Liver (tissue), 9 donors: ENCODE results near the gene UBE2K. TPM values are rescaled to one million over a fixed set of nuclear protein-coding genes. Genes with fewer than 3 reads are reported as not detected.

Experiments
- DNase-seq: peaks from one replicate; pipeline ENCODE4 v3.0.0-alpha.2; 2017; ENCODE audit warnings: low spot score
- H3K27ac ChIP-seq, 2 donors: one replicate each; pipeline ENCODE4 v1.7.0; 2013; ENCODE audit warnings: inconsistent platforms in 2 of 2, low read length in 2 of 2, control low read depth in 1 of 2, low read depth in 1 of 2, mild to moderate bottlenecking in 1 of 2
- H3K27me3 ChIP-seq, 4 donors: one replicate each; pipeline versions ENCODE4 v1.6.1 to v1.7.0; 2013; ENCODE audit warnings: low read length in 3 of 4, inconsistent platforms in 1 of 4, mild to moderate bottlenecking in 1 of 4, moderate library complexity in 1 of 4; ENCODE audit not compliant: control insufficient read depth in 4 of 4, insufficient read depth in 4 of 4
- H3K36me3 ChIP-seq, 4 donors: one replicate each; pipeline versions ENCODE4 v1.6.1 to v1.7.0; 2013; ENCODE audit warnings: low read length in 3 of 4, mild to moderate bottlenecking in 3 of 4, low read depth in 1 of 4, moderate library complexity in 1 of 4; ENCODE audit not compliant: control insufficient read depth in 4 of 4, insufficient read depth in 3 of 4
- H3K4me1 ChIP-seq, 4 donors: one replicate each; pipeline versions ENCODE4 v1.6.1 to v1.7.0; 2013; ENCODE audit warnings: low read length in 3 of 4, mild to moderate bottlenecking in 3 of 4, moderate library complexity in 1 of 4; ENCODE audit not compliant: control insufficient read depth in 4 of 4, insufficient read depth in 4 of 4
- H3K4me3 ChIP-seq, 3 donors: one replicate each; pipeline versions ENCODE4 v1.6.1 to v1.7.0; 2013; ENCODE audit warnings: low read length in 3 of 3, control low read depth in 1 of 3, low read depth in 1 of 3, mild to moderate bottlenecking in 1 of 3
- H3K9ac ChIP-seq, 2 donors: one replicate each; pipeline ENCODE4 v1.7.0; 2013; ENCODE audit warnings: low read length in 2 of 2, mild to moderate bottlenecking in 2 of 2, moderate library complexity in 2 of 2, control low read depth in 1 of 2, low read depth in 1 of 2
- H3K9me3 ChIP-seq, 4 donors: one replicate each; pipeline versions ENCODE4 v1.6.1 to v1.7.0; 2013; ENCODE audit warnings: low read length in 3 of 4; ENCODE audit not compliant: control insufficient read depth in 4 of 4
- CTCF ChIP-seq: fragments of 150-350 bp; IDR thresholded peaks from 2 replicates; pipeline ENCODE4 v1.5.1; 2017; ENCODE audit warnings: improper control_type of control experiment, low read depth, low read length; ENCODE audit not compliant: missing input control
- EGR1 ChIP-seq, 2 donors: IDR thresholded peaks; 2 replicates each; pipeline ENCODE4 v1.6.1; 2016 to 2018; ENCODE audit warnings: antibody characterized with exemption in 2 of 2, low read depth in 2 of 2
- FOXA1 ChIP-seq: IDR thresholded peaks from 2 replicates; pipeline ENCODE4 v1.6.1; 2016; ENCODE audit warnings: antibody characterized with exemption
- FOXA2 ChIP-seq: IDR thresholded peaks from 2 replicates; pipeline ENCODE4 v1.6.1; 2016; ENCODE audit warnings: antibody characterized with exemption
- HNF4A ChIP-seq, 2 donors: conservative IDR thresholded peaks; 2 replicates each; pipeline ENCODE4 v1.6.1; 2016; ENCODE audit warnings: antibody characterized with exemption in 2 of 2, mild to moderate bottlenecking in 2 of 2
- HNF4G ChIP-seq: IDR thresholded peaks from 2 replicates; pipeline ENCODE4 v1.6.1; 2016; ENCODE audit warnings: antibody characterized with exemption
- MAX ChIP-seq: IDR thresholded peaks from 2 replicates; pipeline ENCODE4 v1.6.1; 2016; ENCODE audit warnings: antibody characterized with exemption
- NR2F2 ChIP-seq: IDR thresholded peaks from 2 replicates; pipeline ENCODE4 v1.6.1; 2016; ENCODE audit warnings: antibody characterized with exemption
- RAD21 ChIP-seq, 2 donors: IDR thresholded peaks; 2 replicates each; pipeline ENCODE4 v1.6.1; 2016; ENCODE audit warnings: antibody characterized with exemption in 2 of 2, mild to moderate bottlenecking in 2 of 2
- REST ChIP-seq: IDR thresholded peaks from 2 replicates; pipeline ENCODE4 v1.6.1; 2016; ENCODE audit warnings: antibody characterized with exemption, mild to moderate bottlenecking
- SP1 ChIP-seq: IDR thresholded peaks from 2 replicates; pipeline ENCODE4 v1.6.1; 2018; ENCODE audit warnings: antibody characterized with exemption, mild to moderate bottlenecking
- TAF1 ChIP-seq: conservative IDR thresholded peaks from 2 replicates; pipeline ENCODE4 v1.6.1; 2016; ENCODE audit warnings: antibody characterized with exemption, mild to moderate bottlenecking
- YY1 ChIP-seq: IDR thresholded peaks from 2 replicates; pipeline ENCODE4 v1.6.1; 2016; ENCODE audit warnings: antibody characterized with exemption, mild to moderate bottlenecking
- WGBS: extraction: QIAGEN DNeasy Blood & Tissue Kit; methylation state at CpG from one replicate; pipeline ENCODE4 v1.1.7; 2013; 5-methylcytosine and 5-hydroxymethylcytosine counted together
- polyA plus RNA-seq, 2 donors: library from polyadenylated mRNA; stranded (reverse) in 1 of 2; unstranded in 1 of 2; fragments of 200-250 nt in 1 of 2; fragments of >200 nt in 1 of 2; fragmentation: Nextera tagmentation in 1 of 2; extraction: Ambion mirVana in 1 of 2; gene quantifications; one replicate each; pipeline versions ENCODE4 v1.2.1 to v1.2.3, GENCODE V29; 2013 to 2015
- total RNA-seq, 2 donors: library from RNA; depleted of rRNA; stranded (reverse); fragments of >200 nt; gene quantifications; one replicate each; pipeline ENCODE4 v1.2.3, GENCODE V29; 2014
- TF ChIP-seq, protein P1 (sequence below): IDR thresholded peaks from 2 replicates; pipeline ENCODE4 v1.6.1; 2016; ENCODE audit warnings: antibody characterized with exemption
- TF ChIP-seq, protein P2 (sequence below): IDR thresholded peaks from 2 replicates; pipeline ENCODE4 v1.6.1; 2016; ENCODE audit warnings: antibody characterized with exemption
- donor health status: healthy.
- donor health status: healthy.
- donor health status: healthy.
- donor health status: healthy.
- donor health status: healthy.

Gene UBE2K
- total and polyA plus RNA-seq, 4 donors = 21.5 to 45.3 (median 26.0) TPM

DNA sequence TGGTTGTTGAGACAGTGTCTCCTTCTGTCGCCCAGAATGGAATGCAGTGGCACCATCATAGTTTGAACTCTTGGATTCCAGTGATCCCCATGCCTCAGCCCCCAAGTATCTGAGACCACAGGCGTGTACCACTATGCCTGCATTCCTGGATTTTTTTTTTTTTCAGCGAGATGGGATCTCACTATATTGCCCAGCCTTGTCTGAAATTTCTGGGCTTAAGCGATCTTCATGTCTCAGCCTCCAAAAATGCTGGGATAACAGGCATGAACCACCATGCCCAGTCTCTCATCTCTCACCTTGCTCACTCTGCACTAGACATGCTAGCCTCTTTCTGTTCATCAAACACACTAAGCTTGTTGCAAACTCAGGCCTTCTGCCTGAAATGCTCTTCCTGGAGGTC, 104.1 kb downstream of the UBE2K start:
- Histone ChIP-seq H3K27me3 (no peaks in the 10 kb centered on the region), H3K9me3 (no peaks in the 10 kb centered on the region), H3K36me3 (no peaks in the 10 kb centered on the region), H3K27ac (no peak overlapping the region), H3K4me1 (no peaks in the 10 kb centered on the region), H3K9ac (no peak overlapping the region), H3K4me3 (no peak overlapping the region)
- TF ChIP-seq NR2F2 (no peak), HNF4G (no peak), FOXA2 (no peak), CTCF (no peak), TAF1 (no peak), RAD21 (IDR thresholded peaks at IDR 0.05) (no peak), REST (no peak), HNF4A (conservative IDR thresholded peaks at IDR 0.05) (no peak), EGR1 (IDR thresholded peaks at IDR 0.05; ENCODE audit: low read depth in 2 of 2) (no peak)
- TF ChIP-seq, protein P1, sequence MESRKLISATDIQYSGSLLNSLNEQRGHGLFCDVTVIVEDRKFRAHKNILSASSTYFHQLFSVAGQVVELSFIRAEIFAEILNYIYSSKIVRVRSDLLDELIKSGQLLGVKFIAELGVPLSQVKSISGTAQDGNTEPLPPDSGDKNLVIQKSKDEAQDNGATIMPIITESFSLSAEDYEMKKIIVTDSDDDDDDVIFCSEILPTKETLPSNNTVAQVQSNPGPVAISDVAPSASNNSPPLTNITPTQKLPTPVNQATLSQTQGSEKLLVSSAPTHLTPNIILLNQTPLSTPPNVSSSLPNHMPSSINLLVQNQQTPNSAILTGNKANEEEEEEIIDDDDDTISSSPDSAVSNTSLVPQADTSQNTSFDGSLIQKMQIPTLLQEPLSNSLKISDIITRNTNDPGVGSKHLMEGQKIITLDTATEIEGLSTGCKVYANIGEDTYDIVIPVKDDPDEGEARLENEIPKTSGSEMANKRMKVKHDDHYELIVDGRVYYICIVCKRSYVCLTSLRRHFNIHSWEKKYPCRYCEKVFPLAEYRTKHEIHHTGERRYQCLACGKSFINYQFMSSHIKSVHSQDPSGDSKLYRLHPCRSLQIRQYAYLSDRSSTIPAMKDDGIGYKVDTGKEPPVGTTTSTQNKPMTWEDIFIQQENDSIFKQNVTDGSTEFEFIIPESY = no peak
- no peak for DNase-seq
- 81% methylated on average over 4 of the region's 4 CpGs for WGBS

DNA sequence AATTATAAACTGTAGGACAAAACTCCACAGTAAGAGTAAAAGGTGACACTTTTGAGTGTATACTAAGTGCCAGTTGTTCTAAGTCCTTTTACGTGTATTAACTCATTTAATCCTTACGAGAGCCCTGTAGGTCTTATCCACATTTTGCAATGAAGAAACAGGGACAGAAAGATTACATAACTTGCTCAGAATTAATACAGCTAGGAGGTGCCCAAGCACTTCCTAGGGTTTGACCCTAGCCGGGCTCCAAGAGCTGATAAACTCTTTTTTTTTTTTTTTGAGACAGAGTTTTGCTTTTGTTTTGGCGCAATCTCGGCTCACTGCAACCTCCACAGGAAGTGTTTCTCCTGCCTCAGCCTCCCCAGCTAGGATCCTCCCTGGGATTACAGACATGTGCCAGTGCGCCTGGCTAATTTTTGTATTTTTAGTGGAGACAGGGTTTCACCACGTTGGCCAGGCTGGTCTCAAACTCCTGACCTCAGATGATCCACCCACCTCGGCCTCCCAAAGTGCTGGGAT, 110.4 kb downstream of the UBE2K start:
- Histone ChIP-seq H3K36me3 (no peaks in the 10 kb centered on the region), H3K9me3 (no peaks in the 10 kb centered on the region), H3K4me3 (no peak overlapping the region), H3K9ac (no peak overlapping the region), H3K27ac (no peak overlapping the region), H3K4me1 (no peaks in the 10 kb centered on the region), H3K27me3 (no peaks in the 10 kb centered on the region)
- WGBS = 71% methylated on average over 8 of the region's 8 CpGs
- DNase-seq = no peak
- TF ChIP-seq FOXA1 (no peak), YY1 (no peak), FOXA2 (no peak), TAF1 (no peak), HNF4G (no peak), CTCF (no peak), MAX (no peak), SP1 (no peak), HNF4A (conservative IDR thresholded peaks at IDR 0.05) (no peak), NR2F2 (no peak), REST (no peak), RAD21 (IDR thresholded peaks at IDR 0.05) (no peak)
- TF ChIP-seq, protein P2, sequence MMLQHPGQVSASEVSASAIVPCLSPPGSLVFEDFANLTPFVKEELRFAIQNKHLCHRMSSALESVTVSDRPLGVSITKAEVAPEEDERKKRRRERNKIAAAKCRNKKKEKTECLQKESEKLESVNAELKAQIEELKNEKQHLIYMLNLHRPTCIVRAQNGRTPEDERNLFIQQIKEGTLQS = no peak
- TF ChIP-seq, protein P1 = no peak
